GM23338 (cell line): ENCODE results near the gene FAM20C. TPM values are rescaled to one million over a fixed set of nuclear protein-coding genes. Genes with fewer than 3 reads are reported as not detected.

Source experiments
- ATAC-seq: fragments of 200-7000 bp; cut with Tn5 transposase; 3 replicates; pipeline ENCODE4 v1.9.1; 2020
- DNase-seq: peaks from one replicate; pipeline ENCODE4 v3.0.0-alpha.2; 2015; ENCODE audit warnings: low spot score
- H2AFZ ChIP-seq: fragments of 200-600 bp; sonication (generic); 2 replicates; pipeline ENCODE4 v1.8.0; 2016; ENCODE audit warnings: antibody characterized with exemption, mild to moderate bottlenecking, moderate library complexity
- H3F3A ChIP-seq: fragments of 200-600 bp; sonication (generic); replicated peaks from 2 replicates; pipeline ENCODE4 v1.8.0; 2017; ENCODE audit warnings: antibody characterized with exemption, mixed run types, low read depth
- H3K27ac ChIP-seq: fragments of 200-600 bp; sonication (generic); 2 replicates; pipeline ENCODE4 v1.6.1; 2016; ENCODE audit warnings: low read depth
- H3K27me3 ChIP-seq: fragments of 200-600 bp; sonication (generic); 2 replicates; pipeline ENCODE4 v1.8.0; 2016; ENCODE audit warnings: mild to moderate bottlenecking, mixed run types, moderate library complexity; ENCODE audit not compliant: insufficient read depth
- H3K36me3 ChIP-seq: fragments of 200-600 bp; sonication (generic); 2 replicates; pipeline ENCODE4 v1.8.0; 2016; ENCODE audit warnings: mild to moderate bottlenecking; ENCODE audit not compliant: insufficient read depth
- H3K4me1 ChIP-seq: fragments of 200-600 bp; sonication (generic); 2 replicates; pipeline ENCODE4 v1.8.0; 2016; ENCODE audit warnings: mild to moderate bottlenecking, moderate library complexity; ENCODE audit not compliant: insufficient read depth
- H3K4me2 ChIP-seq: fragments of 200-600 bp; sonication (generic); 2 replicates; pipeline ENCODE4 v1.7.1; 2017; ENCODE audit warnings: mixed run types
- H3K4me3 ChIP-seq: fragments of 200-600 bp; sonication (generic); 2 replicates; pipeline ENCODE4 v1.6.1; 2016; ENCODE audit warnings: mixed run types
- H3K79me2 ChIP-seq: fragments of 200-600 bp; sonication (generic); replicated peaks from 2 replicates; pipeline ENCODE4 v1.8.0; 2017; ENCODE audit warnings: mild to moderate bottlenecking; ENCODE audit not compliant: insufficient read depth
- H3K9me2 ChIP-seq: fragments of 200-600 bp; sonication (generic); 2 replicates; pipeline ENCODE4 v1.8.0; 2017; ENCODE audit not compliant: insufficient read depth
- H4K20me1 ChIP-seq: fragments of 200-600 bp; sonication (generic); replicated peaks from 2 replicates; pipeline ENCODE4 v1.8.0; 2017; ENCODE audit warnings: mild to moderate bottlenecking; ENCODE audit not compliant: insufficient read depth
- H3K27ac Mint-ChIP-seq: 2 replicates; pipeline ENCODE4 v1.8.0; 2020; ENCODE audit warnings: inconsistent platforms, mild to moderate bottlenecking, moderate library complexity, mixed read lengths
- H3K27me3 Mint-ChIP-seq: 3 replicates; pipeline ENCODE4 v1.8.0; 2022; ENCODE audit warnings: low read depth, mild to moderate bottlenecking, moderate library complexity, mixed read lengths, inconsistent platforms; ENCODE audit not compliant: insufficient read depth, poor library complexity
- H3K36me3 Mint-ChIP-seq: 3 replicates; pipeline ENCODE4 v1.8.0; 2021; ENCODE audit warnings: low read depth, mild to moderate bottlenecking, inconsistent platforms, moderate library complexity, mixed read lengths
- H3K4me1 Mint-ChIP-seq: 3 replicates; pipeline ENCODE4 v1.8.0; 2020; ENCODE audit warnings: mild to moderate bottlenecking, inconsistent platforms, mixed read lengths
- H3K4me3 Mint-ChIP-seq: 3 replicates; pipeline ENCODE4 v1.8.0; 2021; ENCODE audit warnings: moderate library complexity, mild to moderate bottlenecking, inconsistent platforms, mixed read lengths
- H3K9me3 Mint-ChIP-seq: 3 replicates; pipeline ENCODE4 v1.8.0; 2020; ENCODE audit warnings: moderate library complexity, mild to moderate bottlenecking, inconsistent platforms, mixed read lengths
- CREB1 ChIP-seq: fragments of 250-450 bp; sonication (Bioruptor Pico); IDR thresholded peaks from 2 replicates; pipeline ENCODE4 v1.5.0; 2020; ENCODE audit warnings: low read depth, mild to moderate bottlenecking, moderate library complexity
- EZH2 ChIP-seq: fragments of 200-600 bp; sonication (generic); IDR thresholded peaks from one replicate; pipeline ENCODE4 v1.8.0; 2017; ENCODE audit warnings: antibody characterized with exemption, mild to moderate bottlenecking, low read depth; ENCODE audit not compliant: unreplicated experiment
- EZH2phosphoT487 ChIP-seq: fragments of 200-600 bp; sonication (generic); IDR thresholded peaks from one replicate; pipeline ENCODE4 v1.8.1; 2018; ENCODE audit warnings: antibody characterized with exemption; ENCODE audit not compliant: unreplicated experiment
- JUNB ChIP-seq: IDR thresholded peaks from one replicate; pipeline ENCODE4 v1.6.1; 2016; ENCODE audit warnings: antibody characterized with exemption; ENCODE audit not compliant: unreplicated experiment
- NANOG ChIP-seq: IDR thresholded peaks from 2 replicates; pipeline ENCODE4 v1.6.1; 2016; ENCODE audit warnings: antibody characterized with exemption, borderline replicate concordance
- POLR2AphosphoS5 ChIP-seq: IDR thresholded peaks from 2 replicates; pipeline ENCODE4 v1.6.1; 2016; ENCODE audit warnings: antibody characterized with exemption, low read depth
- STAT1 ChIP-seq: IDR thresholded peaks from one replicate; pipeline ENCODE4 v1.6.1; 2016; ENCODE audit warnings: antibody characterized with exemption; ENCODE audit not compliant: unreplicated experiment
- ZNF114 ChIP-seq: fragments of 250-450 bp; sonication (Bioruptor Pico); IDR thresholded peaks from 2 replicates; pipeline ENCODE4 v1.5.0; 2020; ENCODE audit warnings: mild to moderate bottlenecking, moderate library complexity
- ZNF331 ChIP-seq: fragments of 250-450 bp; sonication (Bioruptor Pico); IDR thresholded peaks from 2 replicates; pipeline ENCODE4 v1.5.0; 2020; ENCODE audit warnings: low read depth, mild to moderate bottlenecking, moderate library complexity
- polyA plus RNA-seq: library from polyadenylated mRNA; unstranded; fragments of >200 nt; fragmentation: Nextera tagmentation; extraction: Ambion mirVana; gene quantifications from 2 replicates; pipeline ENCODE4 v1.2.1, GENCODE V29; 2016
- total RNA-seq: library from RNA; depleted of rRNA; stranded (reverse); fragments of >200 nt; shearing (Covaris generic); gene quantifications from 2 replicates; pipeline ENCODE4 v1.2.3, GENCODE V29; 2014
- TF ChIP-seq, protein P1 (sequence below): IDR thresholded peaks from 2 replicates; pipeline ENCODE4 v1.6.1; 2016; ENCODE audit warnings: antibody characterized with exemption
- TF ChIP-seq, protein P2 (sequence below), 2 experiments: fragments of 200-600 bp in 1 of 2; sonication (generic) in 1 of 2; conservative IDR thresholded peaks; 2 replicates each; pipeline versions ENCODE4 v1.5.1 to v1.6.1; 2016 to 2017; ENCODE audit warnings: antibody characterized with exemption in 2 of 2, low read depth in 2 of 2, mild to moderate bottlenecking in 2 of 2, moderate library complexity in 1 of 2
- TF ChIP-seq, protein P3 (sequence below): fragments of 250-450 bp; sonication (Bioruptor Pico); IDR thresholded peaks from 2 replicates; pipeline ENCODE4 v1.5.0; 2020; ENCODE audit warnings: mild to moderate bottlenecking, moderate library complexity
- TF ChIP-seq, protein P4 (sequence below): IDR thresholded peaks from one replicate; pipeline ENCODE4 v1.6.1; 2018; ENCODE audit warnings: antibody characterized with exemption; ENCODE audit not compliant: unreplicated experiment

FAM20C gene
- total and polyA plus RNA-seq, 2 experiments from 2014 or later = 7.6 to 24.8 TPM

DNA sequence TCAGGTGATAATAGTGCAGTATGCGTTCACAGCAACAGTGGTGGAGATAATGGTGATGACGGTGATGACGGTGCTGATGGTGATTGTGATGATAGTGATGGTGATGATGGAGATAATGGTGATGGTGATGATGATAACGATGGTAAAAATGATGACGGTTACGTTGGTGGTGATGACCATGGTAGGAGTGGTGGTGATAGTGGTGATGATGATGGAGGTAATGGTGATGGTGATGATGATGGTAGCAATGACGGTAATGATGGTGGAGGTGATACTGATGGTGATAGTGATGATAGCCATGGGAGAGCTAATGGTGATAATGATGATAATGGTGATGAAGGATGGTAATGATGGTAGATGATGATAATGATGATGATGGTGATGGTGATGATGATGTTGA lies 45.0 kb downstream of the FAM20C start:
- Histone ChIP-seq H3F3A (no peaks in the 10 kb centered on the region), H3K4me3 (no peak overlapping the region), H3K4me2 (no peak overlapping the region), H4K20me1 (no peaks in the 10 kb centered on the region), H3K36me3 (no peaks in the 10 kb centered on the region), H3K79me2 (peaks cover 8% of the 10 kb centered on the region; the same call in 1 of the 2 replicates), H2AFZ (no peak overlapping the region), H3K27me3 (no peaks in the 10 kb centered on the region), H3K27ac (no peak overlapping the region), H3K9me2 (peaks cover 4% of the 10 kb centered on the region; the same call in 1 of the 2 replicates), H3K4me1 (no peaks in the 10 kb centered on the region)
- TF ChIP-seq, protein P1, sequence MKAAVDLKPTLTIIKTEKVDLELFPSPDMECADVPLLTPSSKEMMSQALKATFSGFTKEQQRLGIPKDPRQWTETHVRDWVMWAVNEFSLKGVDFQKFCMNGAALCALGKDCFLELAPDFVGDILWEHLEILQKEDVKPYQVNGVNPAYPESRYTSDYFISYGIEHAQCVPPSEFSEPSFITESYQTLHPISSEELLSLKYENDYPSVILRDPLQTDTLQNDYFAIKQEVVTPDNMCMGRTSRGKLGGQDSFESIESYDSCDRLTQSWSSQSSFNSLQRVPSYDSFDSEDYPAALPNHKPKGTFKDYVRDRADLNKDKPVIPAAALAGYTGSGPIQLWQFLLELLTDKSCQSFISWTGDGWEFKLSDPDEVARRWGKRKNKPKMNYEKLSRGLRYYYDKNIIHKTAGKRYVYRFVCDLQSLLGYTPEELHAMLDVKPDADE = no peak
- no peak for TF ChIP-seq EZH2
- TF ChIP-seq ZNF114 (CRISPR knock-in tag) = no peak
- TF ChIP-seq, protein P2, sequence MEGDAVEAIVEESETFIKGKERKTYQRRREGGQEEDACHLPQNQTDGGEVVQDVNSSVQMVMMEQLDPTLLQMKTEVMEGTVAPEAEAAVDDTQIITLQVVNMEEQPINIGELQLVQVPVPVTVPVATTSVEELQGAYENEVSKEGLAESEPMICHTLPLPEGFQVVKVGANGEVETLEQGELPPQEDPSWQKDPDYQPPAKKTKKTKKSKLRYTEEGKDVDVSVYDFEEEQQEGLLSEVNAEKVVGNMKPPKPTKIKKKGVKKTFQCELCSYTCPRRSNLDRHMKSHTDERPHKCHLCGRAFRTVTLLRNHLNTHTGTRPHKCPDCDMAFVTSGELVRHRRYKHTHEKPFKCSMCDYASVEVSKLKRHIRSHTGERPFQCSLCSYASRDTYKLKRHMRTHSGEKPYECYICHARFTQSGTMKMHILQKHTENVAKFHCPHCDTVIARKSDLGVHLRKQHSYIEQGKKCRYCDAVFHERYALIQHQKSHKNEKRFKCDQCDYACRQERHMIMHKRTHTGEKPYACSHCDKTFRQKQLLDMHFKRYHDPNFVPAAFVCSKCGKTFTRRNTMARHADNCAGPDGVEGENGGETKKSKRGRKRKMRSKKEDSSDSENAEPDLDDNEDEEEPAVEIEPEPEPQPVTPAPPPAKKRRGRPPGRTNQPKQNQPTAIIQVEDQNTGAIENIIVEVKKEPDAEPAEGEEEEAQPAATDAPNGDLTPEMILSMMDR (conservative IDR thresholded peaks at IDR 0.05; ENCODE audit: low read depth in 2 of 2) = no peak
- TF ChIP-seq NANOG = no peak
- TF ChIP-seq EZH2phosphoT487 = no peak
- TF ChIP-seq, protein P3, sequence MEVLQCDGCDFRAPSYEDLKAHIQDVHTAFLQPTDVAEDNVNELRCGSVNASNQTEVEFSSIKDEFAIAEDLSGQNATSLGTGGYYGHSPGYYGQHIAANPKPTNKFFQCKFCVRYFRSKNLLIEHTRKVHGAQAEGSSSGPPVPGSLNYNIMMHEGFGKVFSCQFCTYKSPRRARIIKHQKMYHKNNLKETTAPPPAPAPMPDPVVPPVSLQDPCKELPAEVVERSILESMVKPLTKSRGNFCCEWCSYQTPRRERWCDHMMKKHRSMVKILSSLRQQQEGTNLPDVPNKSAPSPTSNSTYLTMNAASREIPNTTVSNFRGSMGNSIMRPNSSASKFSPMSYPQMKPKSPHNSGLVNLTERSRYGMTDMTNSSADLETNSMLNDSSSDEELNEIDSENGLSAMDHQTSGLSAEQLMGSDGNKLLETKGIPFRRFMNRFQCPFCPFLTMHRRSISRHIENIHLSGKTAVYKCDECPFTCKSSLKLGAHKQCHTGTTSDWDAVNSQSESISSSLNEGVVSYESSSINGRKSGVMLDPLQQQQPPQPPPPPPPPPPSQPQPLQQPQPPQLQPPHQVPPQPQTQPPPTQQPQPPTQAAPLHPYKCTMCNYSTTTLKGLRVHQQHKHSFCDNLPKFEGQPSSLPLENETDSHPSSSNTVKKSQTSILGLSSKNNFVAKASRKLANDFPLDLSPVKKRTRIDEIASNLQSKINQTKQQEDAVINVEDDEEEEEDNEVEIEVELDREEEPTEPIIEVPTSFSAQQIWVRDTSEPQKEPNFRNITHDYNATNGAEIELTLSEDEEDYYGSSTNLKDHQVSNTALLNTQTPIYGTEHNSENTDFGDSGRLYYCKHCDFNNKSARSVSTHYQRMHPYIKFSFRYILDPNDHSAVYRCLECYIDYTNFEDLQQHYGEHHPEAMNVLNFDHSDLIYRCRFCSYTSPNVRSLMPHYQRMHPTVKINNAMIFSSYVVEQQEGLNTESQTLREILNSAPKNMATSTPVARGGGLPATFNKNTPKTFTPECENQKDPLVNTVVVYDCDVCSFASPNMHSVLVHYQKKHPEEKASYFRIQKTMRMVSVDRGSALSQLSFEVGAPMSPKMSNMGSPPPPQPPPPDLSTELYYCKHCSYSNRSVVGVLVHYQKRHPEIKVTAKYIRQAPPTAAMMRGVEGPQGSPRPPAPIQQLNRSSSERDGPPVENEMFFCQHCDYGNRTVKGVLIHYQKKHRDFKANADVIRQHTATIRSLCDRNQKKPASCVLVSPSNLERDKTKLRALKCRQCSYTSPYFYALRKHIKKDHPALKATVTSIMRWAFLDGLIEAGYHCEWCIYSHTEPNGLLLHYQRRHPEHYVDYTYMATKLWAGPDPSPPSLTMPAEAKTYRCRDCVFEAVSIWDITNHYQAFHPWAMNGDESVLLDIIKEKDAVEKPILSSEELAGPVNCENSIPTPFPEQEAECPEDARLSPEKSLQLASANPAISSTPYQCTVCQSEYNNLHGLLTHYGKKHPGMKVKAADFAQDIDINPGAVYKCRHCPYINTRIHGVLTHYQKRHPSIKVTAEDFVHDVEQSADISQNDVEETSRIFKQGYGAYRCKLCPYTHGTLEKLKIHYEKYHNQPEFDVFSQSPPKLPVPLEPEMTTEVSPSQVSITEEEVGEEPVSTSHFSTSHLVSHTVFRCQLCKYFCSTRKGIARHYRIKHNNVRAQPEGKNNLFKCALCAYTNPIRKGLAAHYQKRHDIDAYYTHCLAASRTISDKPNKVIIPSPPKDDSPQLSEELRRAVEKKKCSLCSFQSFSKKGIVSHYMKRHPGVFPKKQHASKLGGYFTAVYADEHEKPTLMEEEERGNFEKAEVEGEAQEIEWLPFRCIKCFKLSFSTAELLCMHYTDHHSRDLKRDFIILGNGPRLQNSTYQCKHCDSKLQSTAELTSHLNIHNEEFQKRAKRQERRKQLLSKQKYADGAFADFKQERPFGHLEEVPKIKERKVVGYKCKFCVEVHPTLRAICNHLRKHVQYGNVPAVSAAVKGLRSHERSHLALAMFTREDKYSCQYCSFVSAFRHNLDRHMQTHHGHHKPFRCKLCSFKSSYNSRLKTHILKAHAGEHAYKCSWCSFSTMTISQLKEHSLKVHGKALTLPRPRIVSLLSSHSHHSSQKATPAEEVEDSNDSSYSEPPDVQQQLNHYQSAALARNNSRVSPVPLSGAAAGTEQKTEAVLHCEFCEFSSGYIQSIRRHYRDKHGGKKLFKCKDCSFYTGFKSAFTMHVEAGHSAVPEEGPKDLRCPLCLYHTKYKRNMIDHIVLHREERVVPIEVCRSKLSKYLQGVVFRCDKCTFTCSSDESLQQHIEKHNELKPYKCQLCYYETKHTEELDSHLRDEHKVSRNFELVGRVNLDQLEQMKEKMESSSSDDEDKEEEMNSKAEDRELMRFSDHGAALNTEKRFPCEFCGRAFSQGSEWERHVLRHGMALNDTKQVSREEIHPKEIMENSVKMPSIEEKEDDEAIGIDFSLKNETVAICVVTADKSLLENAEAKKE (CRISPR knock-in tag) = no peak
- no peak for TF ChIP-seq STAT1
- TF ChIP-seq ZNF331 (CRISPR knock-in tag) = no peak
- TF ChIP-seq, protein P4, sequence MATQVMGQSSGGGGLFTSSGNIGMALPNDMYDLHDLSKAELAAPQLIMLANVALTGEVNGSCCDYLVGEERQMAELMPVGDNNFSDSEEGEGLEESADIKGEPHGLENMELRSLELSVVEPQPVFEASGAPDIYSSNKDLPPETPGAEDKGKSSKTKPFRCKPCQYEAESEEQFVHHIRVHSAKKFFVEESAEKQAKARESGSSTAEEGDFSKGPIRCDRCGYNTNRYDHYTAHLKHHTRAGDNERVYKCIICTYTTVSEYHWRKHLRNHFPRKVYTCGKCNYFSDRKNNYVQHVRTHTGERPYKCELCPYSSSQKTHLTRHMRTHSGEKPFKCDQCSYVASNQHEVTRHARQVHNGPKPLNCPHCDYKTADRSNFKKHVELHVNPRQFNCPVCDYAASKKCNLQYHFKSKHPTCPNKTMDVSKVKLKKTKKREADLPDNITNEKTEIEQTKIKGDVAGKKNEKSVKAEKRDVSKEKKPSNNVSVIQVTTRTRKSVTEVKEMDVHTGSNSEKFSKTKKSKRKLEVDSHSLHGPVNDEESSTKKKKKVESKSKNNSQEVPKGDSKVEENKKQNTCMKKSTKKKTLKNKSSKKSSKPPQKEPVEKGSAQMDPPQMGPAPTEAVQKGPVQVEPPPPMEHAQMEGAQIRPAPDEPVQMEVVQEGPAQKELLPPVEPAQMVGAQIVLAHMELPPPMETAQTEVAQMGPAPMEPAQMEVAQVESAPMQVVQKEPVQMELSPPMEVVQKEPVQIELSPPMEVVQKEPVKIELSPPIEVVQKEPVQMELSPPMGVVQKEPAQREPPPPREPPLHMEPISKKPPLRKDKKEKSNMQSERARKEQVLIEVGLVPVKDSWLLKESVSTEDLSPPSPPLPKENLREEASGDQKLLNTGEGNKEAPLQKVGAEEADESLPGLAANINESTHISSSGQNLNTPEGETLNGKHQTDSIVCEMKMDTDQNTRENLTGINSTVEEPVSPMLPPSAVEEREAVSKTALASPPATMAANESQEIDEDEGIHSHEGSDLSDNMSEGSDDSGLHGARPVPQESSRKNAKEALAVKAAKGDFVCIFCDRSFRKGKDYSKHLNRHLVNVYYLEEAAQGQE = no peak
- no peak for TF ChIP-seq POLR2AphosphoS5
- no peak for TF ChIP-seq CREB1 (CRISPR knock-in tag)
- TF ChIP-seq JUNB = no peak
- Mint-ChIP-seq H3K27me3 (peaks cover 8% of the 10 kb centered on the region), H3K27ac (no peak overlapping the region), H3K9me3 (peaks cover 9% of the 10 kb centered on the region; the same call in 2 of the 3 replicates), H3K4me3 (no peak overlapping the region), H3K36me3 (peaks cover 13% of the 10 kb centered on the region), H3K4me1 (no peaks in the 10 kb centered on the region)
- ATAC-seq = no peak
- no peak for DNase-seq
